Upper lobe of left lung (tissue), 4 donors: ENCODE results near the gene SRL.

Experiments used
- CTCF ChIP-seq, 6 experiments: fragments of 450-650 bp in 4 of 6; fragments of 200-600 bp in 2 of 6; sonication (generic) in 2 of 6; IDR thresholded peaks; one replicate each; pipeline ENCODE4 v1.5.1; 2016 to 2019; ENCODE audit warnings: antibody characterized with exemption in 6 of 6
- POLR2A ChIP-seq, 4 donors: fragments of 450-650 bp; IDR thresholded peaks; one replicate each; pipeline ENCODE4 v1.5.1; 2016 to 2017; ENCODE audit warnings: antibody characterized with exemption in 4 of 4, mild to moderate bottlenecking in 2 of 4
- POLR2AphosphoS5 ChIP-seq, 2 donors: sonication (generic); formaldehyde crosslinking; IDR thresholded peaks; one replicate each; pipeline ENCODE4 v1.5.1; 2017; ENCODE audit warnings: antibody characterized with exemption in 2 of 2

GRCh38 chr16:4261557-4262172 lies 19.8 kb upstream of the SRL start:
- TF ChIP-seq CTCF (IDR thresholded peaks at IDR 0.05) (peak; percentile 52 to 81 (median 72)), POLR2AphosphoS5 (IDR thresholded peaks at IDR 0.05) (no peak), POLR2A (IDR thresholded peaks at IDR 0.05) (no peak)
